HepG2 (cell line): Measurements from ENCODE around the gene NUP35. TPM values are rescaled to one million over a fixed set of nuclear protein-coding genes. Genes with fewer than 3 reads are reported as not detected.

ENCODE experiments used
- AGO1 ChIP-seq: fragments of 200-400 bp; formaldehyde crosslinking; IDR thresholded peaks from 2 replicates; pipeline ENCODE4 v1.6.1; 2017; ENCODE audit warnings: mild to moderate bottlenecking, low read depth, low read length, moderate library complexity; ENCODE audit not compliant: poor library complexity, severe bottlenecking
- HNF1B ChIP-seq: sonication (generic); formaldehyde crosslinking; IDR thresholded peaks from 2 replicates; pipeline ENCODE4 v1.5.1; 2020; ENCODE audit warnings: mild to moderate bottlenecking, moderate library complexity, missing genetic modification reagents
- KLF15 ChIP-seq: sonication (generic); formaldehyde crosslinking; IDR thresholded peaks from 2 replicates; pipeline ENCODE4 v1.8.1; 2023; ENCODE audit warnings: borderline replicate concordance, mild to moderate bottlenecking, inconsistent platforms, missing genetic modification reagents, mixed read lengths
- NAIF1 ChIP-seq: sonication (generic); formaldehyde crosslinking; IDR thresholded peaks from 2 replicates; pipeline ENCODE4 v1.5.0; 2020; ENCODE audit warnings: mild to moderate bottlenecking, missing genetic modification reagents, borderline replicate concordance
- NCOA2 ChIP-seq: sonication (generic); formaldehyde crosslinking; IDR thresholded peaks from 2 replicates; pipeline ENCODE4 v1.8.0; 2022; ENCODE audit warnings: inconsistent platforms
- PPARG ChIP-seq: conservative IDR thresholded peaks from 2 replicates; pipeline ENCODE4 v1.6.1; 2016; ENCODE audit warnings: missing biosample characterization, missing genetic modification reagents
- PRMT3 ChIP-seq: sonication (generic); formaldehyde crosslinking; IDR thresholded peaks from 2 replicates; pipeline ENCODE4 v1.8.1; 2022; ENCODE audit warnings: low read depth, mild to moderate bottlenecking, moderate library complexity, missing genetic modification reagents, borderline replicate concordance
- RELA ChIP-seq: sonication (generic); formaldehyde crosslinking; IDR thresholded peaks from 2 replicates; pipeline ENCODE4 v1.4.0; 2020; ENCODE audit warnings: missing genetic modification reagents
- SNAPC5 ChIP-seq: sonication (generic); formaldehyde crosslinking; IDR thresholded peaks from 2 replicates; pipeline ENCODE4 v1.8.1; 2023; ENCODE audit warnings: mild to moderate bottlenecking, missing genetic modification reagents, borderline replicate concordance
- SRSF9 ChIP-seq: fragments of 200-400 bp; formaldehyde crosslinking; IDR thresholded peaks from 2 replicates; pipeline ENCODE4 v1.6.1; 2018; ENCODE audit warnings: borderline replicate concordance, mild to moderate bottlenecking, low read depth, low read length; ENCODE audit not compliant: insufficient read depth, poor library complexity, severe bottlenecking
- TCF12 ChIP-seq, 2 experiments: fragments of 450-650 bp in 1 of 2; sonication (generic) in 1 of 2; formaldehyde crosslinking in 1 of 2; IDR thresholded peaks; 2 replicates each; pipeline versions ENCODE4 v1.6.1 to v1.8.0; 2017 to 2022; ENCODE audit warnings: antibody characterized with exemption in 1 of 2, mild to moderate bottlenecking in 1 of 2, missing genetic modification reagents in 1 of 2, moderate library complexity in 1 of 2
- ZBTB4 ChIP-seq: sonication (generic); formaldehyde crosslinking; IDR thresholded peaks from 2 replicates; pipeline ENCODE4 v1.4.0; 2020; ENCODE audit warnings: missing genetic modification reagents, mild to moderate bottlenecking, borderline replicate concordance
- ZNF256 ChIP-seq: sonication (generic); formaldehyde crosslinking; conservative IDR thresholded peaks from 2 replicates; pipeline ENCODE4 v1.4.0; 2020; ENCODE audit warnings: missing genetic modification reagents
- ZNF549 ChIP-seq: sonication (generic); formaldehyde crosslinking; IDR thresholded peaks from 2 replicates; pipeline ENCODE4 v1.5.0; 2020; ENCODE audit warnings: missing genetic modification reagents
- ZNF777 ChIP-seq: sonication (generic); formaldehyde crosslinking; IDR thresholded peaks from 2 replicates; pipeline ENCODE4 v1.4.0; 2020; ENCODE audit warnings: missing genetic modification reagents
- ZNF816 ChIP-seq: sonication (generic); formaldehyde crosslinking; IDR thresholded peaks from 2 replicates; pipeline ENCODE4 v1.8.0; 2022; ENCODE audit warnings: missing genetic modification reagents, mild to moderate bottlenecking, borderline replicate concordance
- polyA plus RNA-seq, 8 experiments: library from polyadenylated mRNA; depleted of rRNA in 3 of 8; stranded (reverse) in 7 of 8; unstranded in 1 of 8; fragments of >200 nt; fragmentation: Illumina TruSeq in 4 of 8; extraction: Trizol in 4 of 8; gene quantifications; 2 replicates each; pipeline versions ENCODE4 v1.2.1 to v1.2.3, GENCODE V29; 2011 to 2016; ENCODE audit warnings: low read depth in 4 of 8, missing spikeins in 1 of 8, mixed read lengths in 1 of 8; ENCODE audit not compliant: insufficient read depth in 1 of 8
- total RNA-seq, 5 experiments: library from RNA; depleted of rRNA; stranded (reverse); fragments of >200 nt; fragmentation: Illumina TruSeq; extraction: Trizol; gene quantifications; 2 replicates each; pipeline ENCODE4 v1.2.3, GENCODE V29; 2016; ENCODE audit warnings: low read depth in 1 of 5
- TF ChIP-seq, protein P1 (sequence below): sonication (generic); formaldehyde crosslinking; IDR thresholded peaks from 2 replicates; pipeline ENCODE4 v1.8.1; 2023; ENCODE audit warnings: mild to moderate bottlenecking, inconsistent platforms, moderate library complexity, missing genetic modification reagents, borderline replicate concordance
- TF ChIP-seq, protein P2 (sequence below): sonication (generic); formaldehyde crosslinking; conservative IDR thresholded peaks from 2 replicates; pipeline ENCODE4 v1.8.1; 2023; ENCODE audit warnings: missing genetic modification reagents

NUP35 gene
- total and polyA plus RNA-seq, 2 of the 13 experiments (the other 11 are each of a cell fraction or from before 2014, with no cell fraction given): 16.9 to 53.6 TPM

DNA sequence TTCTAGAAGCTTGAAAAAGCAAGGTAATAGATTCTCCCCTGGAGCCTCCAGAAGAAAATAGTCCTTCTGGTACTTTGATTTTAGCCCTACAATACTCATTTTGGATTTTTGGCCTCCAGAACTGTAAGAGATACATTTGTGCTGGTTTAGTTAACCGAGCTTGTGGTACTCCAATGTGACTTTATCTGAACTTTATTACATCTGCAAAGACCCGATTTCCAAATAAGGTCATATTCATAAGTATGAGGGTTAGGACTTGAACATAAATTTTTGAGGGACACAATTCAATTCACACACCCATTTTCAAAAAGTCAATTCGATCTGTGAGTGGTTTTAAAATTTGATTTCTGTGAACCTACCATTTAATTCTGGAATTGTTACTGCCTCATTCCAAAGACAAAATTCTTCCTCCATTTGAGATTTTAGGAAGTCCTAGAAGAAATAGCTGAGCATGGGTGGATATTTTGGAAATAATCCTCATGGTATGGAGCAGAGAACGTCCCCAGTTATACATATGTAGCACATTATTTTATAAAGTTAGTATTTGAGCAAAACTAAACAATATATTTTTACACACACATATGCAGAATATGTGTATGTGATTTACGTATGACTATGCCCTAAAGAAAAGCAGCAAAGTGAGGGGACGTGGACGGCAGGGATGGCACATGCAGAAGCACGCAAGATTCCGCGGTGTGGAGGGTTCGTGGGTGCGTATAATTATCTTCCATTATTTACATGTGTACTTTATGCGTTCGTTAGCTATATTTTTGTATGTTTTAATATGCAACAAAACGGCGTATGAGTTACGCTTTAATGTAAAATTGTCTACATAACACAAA is 905 bp upstream of the NUP35 start (continued):
- TF ChIP-seq ZNF549 (CRISPR knock-in tag) (no peak), RELA (CRISPR knock-in tag) (no peak), TCF12 (IDR thresholded peaks at IDR 0.05) (no peak), TCF12 (CRISPR knock-in tag; IDR thresholded peaks at IDR 0.05) (no peak), SNAPC5 (CRISPR knock-in tag) (0 out of 2 replicates have a peak, but pooled peaks have one; percentile 31), NCOA2 (no peak), HNF1B (CRISPR knock-in tag) (no peak), AGO1 (no peak), PRMT3 (CRISPR knock-in tag) (no peak), ZNF256 (0 out of 2 replicates have a peak, but pooled peaks have one; percentile 43), SRSF9 (no peak), NAIF1 (CRISPR knock-in tag) (no peak), PPARG (no peak), ZBTB4 (no peak), ZNF777 (CRISPR knock-in tag) (no peak), ZNF816 (CRISPR knock-in tag) (no peak), KLF15 (CRISPR knock-in tag) (no peak)
- TF ChIP-seq, protein P1, sequence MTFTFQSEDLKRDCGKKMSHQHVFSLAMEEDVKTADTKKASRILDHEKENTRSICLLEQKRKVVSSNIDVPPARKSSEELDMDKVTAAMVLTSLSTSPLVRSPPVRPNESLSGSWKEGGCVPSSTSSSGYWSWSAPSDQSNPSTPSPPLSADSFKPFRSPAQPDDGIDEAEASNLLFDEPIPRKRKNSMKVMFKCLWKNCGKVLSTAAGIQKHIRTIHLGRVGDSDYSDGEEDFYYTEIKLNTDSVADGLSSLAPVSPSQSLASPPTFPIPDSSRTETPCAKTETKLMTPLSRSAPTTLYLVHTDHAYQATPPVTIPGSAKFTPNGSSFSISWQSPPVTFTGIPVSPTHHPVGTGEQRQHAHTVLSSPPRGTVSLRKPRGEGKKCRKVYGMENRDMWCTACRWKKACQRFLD: peak; percentile 10; the same call in 1 of the 2 replicates
- TF ChIP-seq, protein P2, sequence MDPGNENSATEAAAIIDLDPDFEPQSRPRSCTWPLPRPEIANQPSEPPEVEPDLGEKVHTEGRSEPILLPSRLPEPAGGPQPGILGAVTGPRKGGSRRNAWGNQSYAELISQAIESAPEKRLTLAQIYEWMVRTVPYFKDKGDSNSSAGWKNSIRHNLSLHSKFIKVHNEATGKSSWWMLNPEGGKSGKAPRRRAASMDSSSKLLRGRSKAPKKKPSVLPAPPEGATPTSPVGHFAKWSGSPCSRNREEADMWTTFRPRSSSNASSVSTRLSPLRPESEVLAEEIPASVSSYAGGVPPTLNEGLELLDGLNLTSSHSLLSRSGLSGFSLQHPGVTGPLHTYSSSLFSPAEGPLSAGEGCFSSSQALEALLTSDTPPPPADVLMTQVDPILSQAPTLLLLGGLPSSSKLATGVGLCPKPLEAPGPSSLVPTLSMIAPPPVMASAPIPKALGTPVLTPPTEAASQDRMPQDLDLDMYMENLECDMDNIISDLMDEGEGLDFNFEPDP (CRISPR knock-in tag): 0 out of 2 replicates have a peak, but pooled peaks have one; percentile 11
